GM21529 (cell line): Measurements from ENCODE around the gene ATP7A.
A peak's percentile ranks its signal among the peaks of the same experiment; 100 is the strongest.
"Not testable (repeated sequence)": the region's sequence is repeated elsewhere in the genome, so short reads cannot be mapped to it uniquely, and the experiment has no call there.

ENCODE experiments used
- ATAC-seq: cut with Tn5 transposase; IDR thresholded peaks from one replicate; pipeline ENCODE4 v1.9.1; 2021; ENCODE audit not compliant: unreplicated experiment

The ATP7A gene

DNA sequence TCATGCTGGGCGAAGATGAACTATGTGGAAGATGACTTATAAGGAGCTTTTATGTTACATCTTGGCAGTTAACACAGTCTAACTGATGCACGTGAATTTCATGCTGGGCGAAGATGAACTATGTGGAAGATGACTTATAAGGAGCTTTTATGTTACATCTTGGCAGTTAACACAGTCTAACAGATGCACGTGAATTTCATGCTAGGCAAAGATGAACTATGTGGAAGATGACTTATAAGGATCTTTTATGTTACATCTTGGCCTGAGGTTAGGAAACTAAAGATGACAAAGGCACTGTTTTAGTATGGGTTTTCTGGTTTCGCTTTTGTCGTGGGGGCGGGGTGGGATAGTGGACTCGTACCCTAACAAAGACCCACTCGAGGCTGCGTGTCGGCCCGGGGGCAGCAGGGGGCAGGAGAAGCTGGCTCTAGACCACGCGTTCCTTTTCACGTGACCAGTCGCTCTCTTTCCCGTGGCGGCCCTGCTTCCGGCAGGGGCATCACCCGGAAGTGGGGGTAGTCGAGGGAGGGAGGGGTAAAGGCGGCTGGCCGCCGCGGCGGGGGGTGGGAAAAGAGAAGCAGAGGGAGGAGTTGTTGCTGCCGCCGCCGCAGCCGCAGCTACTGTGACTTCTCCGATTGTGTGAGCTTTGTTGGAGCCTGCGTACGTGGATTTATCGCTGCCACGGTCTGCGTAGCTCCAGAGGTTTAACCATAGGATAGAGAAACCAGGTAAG lies at the start of gene ATP7A:
Gene ATP7A, plus strand, starts transcription at position 586 of the 733 bp plus-strand sequence. CDS start 60,949 bp downstream, outside the sequence.
- peak; percentile 95 for ATAC-seq

DNA sequence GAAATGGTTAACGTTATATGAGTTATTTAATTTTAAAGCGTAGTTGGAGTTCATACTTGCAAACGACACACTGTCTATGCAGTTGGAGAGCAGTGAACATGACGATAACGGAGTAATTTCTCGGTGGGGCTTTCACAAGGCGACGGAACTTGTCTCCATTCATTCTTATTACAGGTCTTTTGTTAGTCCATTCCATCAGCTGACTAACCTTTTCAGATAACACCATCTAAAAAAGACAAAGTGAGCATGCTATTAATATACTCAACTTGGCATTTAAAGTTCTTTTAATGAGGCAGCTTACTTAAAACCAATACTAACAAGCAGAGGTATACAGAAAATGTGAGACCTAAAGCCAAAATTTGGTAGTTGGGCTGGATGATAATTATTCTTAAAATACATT lies 35.1 kb upstream of the ATP7A start:
- no peak for ATAC-seq

DNA sequence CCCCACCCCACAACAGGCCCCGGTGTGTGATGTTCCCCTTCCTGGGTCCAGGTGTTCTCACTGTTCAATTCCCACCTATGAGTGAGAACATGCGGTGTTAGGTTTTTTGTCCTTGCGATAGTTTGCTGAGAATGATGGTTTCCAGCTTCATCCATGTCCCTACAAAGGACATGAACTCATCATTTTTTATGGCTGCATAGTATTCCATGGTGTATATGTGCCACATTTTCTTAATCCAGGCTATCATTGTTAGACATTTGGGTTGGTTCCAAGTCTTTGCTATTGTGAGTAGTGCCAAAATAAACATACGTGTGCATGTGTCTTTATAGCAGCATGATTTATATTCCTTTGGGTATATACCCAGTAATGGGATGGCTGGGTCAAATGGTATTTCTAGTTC lies 29.1 kb upstream of the ATP7A start:
- not testable (repeated sequence) for ATAC-seq

DNA sequence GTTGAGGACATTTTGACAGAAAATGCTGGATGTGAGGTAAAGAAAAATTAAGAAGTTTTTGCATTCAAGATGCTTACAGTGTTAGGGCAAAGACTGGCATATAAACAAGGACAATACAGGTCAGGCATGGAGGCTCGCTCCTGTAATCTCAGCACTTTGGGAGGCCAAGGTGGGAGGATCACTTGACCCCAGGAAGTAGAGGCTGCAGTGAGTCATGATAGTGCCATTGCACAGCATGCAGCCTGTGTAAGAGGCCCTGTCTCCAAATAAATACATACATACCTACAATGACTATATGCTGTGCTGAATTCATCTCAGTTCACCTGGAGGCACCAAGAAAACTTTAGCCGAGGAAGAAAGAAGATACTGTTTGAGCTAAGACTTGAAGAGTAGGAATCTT lies 17.6 kb upstream of the ATP7A start:
- no peak for ATAC-seq

DNA sequence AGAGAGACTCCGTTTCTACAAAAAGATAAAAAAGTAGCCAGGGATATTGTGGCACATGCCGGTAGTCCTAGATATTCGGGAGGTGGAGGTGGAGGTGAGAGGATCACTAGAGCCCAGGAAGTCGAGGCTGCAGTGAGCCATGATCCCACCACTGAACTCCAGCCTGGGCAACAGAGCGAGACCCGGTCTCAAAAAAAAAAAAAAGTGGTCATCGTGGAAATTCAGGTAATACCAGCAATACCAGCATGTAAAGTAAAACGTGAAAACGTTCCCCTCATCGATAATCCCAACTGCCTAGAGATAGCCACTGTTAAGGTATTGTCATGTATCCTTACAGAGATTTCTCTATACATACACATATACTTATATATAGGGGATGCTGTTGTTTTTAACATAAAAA lies 16.8 kb upstream of the ATP7A start:
- ATAC-seq: no peak

DNA sequence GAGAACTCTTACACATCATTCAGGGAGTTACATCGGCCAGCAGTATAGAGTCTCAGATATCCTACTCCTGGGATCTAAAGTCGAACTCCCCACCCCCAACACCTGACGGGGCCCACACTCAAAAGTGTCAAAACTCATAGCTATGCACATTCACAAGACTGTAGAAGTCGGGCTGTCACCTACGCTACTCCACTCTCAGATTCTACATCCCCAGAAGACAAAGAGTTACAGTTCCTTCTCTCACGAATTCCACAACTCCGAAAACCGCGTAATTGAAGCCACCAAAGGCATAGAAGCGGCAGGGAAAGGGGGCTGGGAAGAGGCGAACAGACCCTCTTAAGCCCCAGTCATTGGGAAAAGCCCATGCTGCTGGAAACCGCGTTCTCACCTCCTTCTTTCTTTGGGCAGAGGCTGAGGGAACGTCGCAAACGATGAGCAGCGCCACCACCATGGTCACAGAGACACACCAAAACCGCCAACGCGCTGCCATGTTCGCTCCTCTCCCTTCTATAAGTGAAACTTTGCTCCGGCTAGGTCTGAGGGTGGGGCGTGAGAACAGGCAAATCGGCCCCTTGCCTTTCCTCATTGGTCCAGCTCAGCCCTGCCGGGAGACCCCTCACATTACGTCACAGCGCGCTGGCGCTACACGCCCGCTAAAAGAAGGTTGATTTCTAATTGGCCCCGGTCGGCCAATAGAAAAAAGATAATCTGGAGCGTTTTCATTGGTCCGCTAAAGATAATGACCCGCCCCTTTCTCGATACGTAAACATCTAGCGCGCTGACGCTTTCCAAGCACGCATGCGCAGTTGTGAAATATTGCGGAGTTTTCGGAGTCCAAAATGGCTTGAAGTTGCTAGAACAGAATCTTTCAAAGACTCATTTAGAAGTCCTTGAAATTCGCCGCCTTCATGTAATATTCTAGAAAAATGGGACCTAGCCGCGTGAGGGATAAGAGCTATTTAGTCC lies 15.3 kb upstream of the ATP7A start, which contains the start of gene MAGT1:
Gene MAGT1, minus strand, starts transcription at position 515 of the 966 bp plus-strand sequence. Its CDS starts 25 bp downstream, at position 490.
- peak; percentile 85 for ATAC-seq

DNA sequence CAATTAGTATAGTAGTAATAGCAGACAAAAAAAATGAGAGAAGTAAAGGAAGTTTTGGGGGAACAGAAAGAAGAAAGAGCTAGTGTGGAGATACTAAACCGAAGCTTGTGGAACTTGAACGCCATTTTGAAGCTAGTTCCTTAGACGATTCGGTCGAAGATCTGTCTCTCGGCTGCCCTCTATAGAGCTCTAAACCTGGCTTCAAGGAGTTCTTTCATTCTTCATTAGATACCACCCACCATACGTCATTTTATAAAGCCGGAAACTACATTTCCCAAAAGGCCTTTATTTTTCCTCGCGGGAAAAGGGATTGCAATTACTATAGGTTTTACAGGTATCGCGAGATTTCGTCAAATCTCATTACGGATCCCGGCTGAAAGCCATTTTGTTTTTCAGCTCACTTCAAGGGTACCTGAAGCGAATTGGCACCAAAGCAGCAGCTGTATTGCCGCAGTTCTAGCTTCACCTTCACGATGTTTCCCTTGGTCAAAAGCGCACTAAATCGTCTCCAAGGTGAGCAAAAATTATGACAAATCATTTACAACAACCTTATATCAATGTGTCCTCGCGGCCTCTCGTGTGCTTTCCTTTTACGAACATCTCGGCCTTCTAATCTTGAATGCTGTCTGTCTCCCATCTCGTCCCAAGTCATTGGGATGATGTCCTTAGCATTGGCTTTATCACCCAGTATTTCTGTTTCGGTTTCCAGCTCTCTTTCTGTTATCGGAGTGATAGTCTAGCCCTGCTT lies 11.2 kb upstream of the ATP7A start, which contains the start of gene COX7B:
Gene COX7B, plus strand, starts transcription at position 388 of the 748 bp plus-strand sequence. Its CDS starts 86 bp downstream, at position 474.
- peak; percentile 62 for ATAC-seq

DNA sequence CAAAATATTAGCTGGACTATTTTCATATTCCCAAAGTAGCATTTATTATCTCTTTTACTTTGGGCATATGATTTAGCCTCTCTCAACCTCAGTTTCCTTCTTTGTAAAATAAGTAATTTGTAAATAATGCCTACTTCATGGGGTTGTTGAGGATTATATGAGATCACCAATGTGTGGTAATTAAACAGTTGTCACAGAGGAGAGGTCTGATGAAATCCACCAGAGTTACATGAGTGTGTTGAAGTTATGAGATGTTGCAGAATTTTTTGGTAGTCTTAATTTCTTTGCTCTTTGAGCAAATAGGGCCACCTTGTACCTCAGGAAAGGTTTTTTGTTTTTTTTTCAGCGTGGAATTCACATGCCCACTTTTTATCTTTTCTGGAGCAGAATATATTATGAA lies 9.8 kb upstream of the ATP7A start:
- ATAC-seq: no peak

DNA sequence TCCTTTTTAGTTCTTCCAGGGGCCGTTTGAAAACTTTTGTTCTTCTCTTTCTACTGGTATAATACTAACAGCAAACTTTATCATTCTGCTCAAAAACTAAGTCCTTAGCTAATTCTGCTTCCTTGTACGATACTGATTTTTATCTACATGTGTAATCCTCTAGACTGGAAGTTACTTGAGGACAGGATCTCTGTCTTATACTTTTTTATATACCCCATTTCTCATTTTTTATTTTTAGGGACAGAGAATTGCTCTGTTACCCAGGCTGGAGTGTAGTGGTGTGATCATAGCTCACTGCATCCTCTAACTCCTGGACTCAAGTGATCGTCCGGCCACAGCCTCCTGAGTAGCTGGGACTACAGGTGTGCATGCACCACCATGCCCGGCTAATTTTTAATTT lies 9.0 kb upstream of the ATP7A start:
- ATAC-seq: no peak

DNA sequence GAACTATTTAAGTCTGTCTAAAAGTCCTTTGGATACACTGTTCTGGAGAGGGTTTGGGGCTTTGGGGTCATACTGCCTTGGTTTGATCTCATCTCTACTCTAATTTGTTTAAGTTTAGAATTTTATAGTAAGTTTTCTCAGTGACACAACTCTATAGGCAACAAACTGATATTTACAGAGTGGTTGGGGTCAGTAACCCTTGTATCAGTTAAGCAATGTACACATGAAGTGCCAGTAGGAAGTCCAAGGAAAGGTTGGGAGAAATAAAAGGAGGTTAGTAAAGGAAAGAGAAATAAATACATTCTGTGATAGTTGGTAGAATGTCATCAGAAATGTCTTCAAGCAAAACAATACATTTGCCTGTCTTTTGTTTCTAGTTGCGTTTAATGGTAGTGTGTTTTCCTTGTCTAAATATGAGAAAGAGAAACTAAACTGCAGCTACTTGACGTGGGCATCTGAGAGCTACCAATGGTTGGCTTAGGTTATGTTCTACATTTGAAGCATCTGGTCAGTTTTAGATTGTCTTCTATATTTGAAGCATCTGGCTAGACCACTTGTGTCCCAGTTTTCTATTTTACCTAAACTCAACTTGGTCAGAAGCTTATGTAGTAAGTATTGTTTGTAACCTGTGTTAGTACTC lies 6.9 kb downstream of the ATP7A start:
- peak; percentile 59 for ATAC-seq

DNA sequence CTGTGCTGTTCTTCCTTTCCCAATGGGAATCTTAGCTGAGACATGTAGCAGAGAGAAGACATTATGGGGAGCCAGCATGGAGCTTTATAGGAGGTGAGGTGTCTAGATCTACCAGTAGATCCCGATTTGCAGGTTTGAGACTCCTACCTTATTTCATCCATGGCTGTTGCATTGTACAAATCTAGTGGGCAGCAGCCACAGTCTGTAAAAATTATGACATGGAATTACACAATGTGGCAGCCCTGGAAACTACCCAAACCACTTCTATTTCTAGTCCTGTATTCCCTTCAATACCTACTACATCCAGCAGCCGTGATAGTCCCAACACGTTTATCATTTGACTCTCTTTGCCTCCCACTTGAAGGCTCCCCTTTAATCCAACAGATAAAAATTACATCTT lies 8.1 kb downstream of the ATP7A start:
- ATAC-seq: no peak

DNA sequence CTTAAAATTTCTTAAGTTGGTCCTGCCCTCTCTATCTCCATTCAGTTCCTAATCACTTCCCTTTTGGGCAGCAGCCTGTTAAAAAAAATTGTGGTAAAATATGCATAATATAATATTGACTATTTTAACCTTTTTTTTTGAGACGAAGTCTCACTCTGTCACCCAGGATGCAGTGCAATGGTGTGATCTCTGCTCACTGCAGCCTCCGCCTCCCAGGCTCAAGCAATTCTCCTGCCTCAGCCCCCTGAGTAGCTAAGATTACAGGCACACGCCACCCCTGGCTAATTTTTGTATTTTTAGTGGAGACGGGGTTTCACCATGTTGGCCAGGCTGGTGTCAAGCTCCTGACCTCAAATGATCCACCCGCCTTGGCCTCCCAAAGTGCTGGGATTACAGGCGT lies 8.9 kb downstream of the ATP7A start:
- ATAC-seq: not testable (repeated sequence)

DNA sequence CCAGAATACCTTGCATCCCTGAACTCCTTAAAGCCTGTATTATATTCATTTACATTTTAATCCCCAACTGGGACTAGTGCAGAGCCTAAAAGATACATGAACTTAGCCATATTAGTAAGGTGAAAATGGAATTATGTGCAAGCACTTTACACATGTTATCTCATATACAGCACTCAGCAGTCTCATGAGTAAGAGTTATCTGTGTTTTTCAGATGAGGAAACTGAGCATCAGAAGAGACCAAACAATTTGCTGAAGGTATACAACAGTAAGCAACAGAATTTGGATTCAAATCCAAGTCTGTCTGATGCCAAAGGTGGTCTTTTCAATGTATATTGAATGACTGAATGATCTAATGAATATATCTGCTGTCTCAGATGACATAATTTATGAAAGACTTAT lies 12.3 kb downstream of the ATP7A start:
- no peak for ATAC-seq

DNA sequence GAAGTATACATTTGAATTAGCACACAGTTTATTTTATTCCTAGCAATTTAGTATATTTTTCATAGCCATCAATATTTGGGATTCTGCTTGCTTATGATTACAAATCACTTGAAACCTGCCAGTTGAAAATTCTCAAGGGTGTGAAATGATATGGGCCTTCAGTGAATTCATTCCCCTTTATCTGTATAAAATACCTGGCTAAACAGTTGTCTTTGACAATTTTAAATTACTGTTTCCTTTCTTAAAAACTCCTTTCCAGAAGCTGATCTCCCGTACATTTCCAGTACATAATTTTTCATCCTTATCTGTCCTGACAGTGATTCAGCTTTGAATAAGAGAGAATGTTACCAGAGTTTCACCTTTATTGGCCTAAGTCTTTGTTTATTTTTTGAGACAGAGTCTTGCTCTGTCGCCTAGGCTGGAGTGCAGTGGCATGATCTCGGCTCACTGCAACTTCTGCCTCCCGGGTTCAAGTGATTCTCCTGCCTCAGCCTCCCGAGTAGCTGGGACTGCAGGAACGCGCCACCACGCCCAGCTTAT lies 13.9 kb downstream of the ATP7A start:
- no peak for ATAC-seq

DNA sequence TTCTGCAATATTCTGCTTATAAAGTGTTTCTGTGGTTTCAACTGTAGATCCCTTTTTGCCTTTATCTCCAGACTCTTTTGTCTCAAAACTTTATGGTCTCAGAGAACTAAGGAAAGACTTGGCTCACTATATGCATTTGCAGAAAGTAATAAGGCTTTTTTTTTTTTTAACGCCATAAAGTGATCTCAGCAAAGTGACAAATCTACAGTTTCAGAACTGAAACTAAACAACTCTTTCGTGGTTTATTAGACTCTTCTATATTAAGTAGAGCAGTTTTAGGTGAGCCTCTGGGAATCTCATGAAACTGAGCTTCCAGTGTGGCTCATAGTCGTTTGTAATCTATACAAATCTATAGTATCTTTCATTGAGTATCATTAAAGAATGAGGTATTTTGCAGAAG lies 15.3 kb downstream of the ATP7A start:
- ATAC-seq: peak; percentile 53

DNA sequence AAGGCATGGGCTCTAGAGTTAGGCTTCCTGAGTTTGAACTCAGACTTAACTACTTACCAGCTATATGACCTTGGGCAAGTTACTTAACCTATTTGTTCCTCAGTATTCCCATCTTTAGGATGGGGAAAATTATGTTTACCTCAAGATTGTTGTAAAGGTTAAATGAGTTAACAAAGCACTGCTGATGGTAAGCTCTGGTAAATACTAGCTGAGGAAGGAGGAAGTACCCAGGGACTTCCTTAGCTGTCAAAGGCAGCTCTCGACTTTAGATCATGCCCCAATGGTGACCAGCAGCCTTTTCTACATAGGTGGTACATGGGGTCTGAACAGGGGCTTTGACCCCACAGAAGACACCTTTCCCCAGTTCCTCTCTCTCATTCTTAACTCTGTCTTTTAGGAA lies 20.1 kb downstream of the ATP7A start:
- no peak for ATAC-seq

DNA sequence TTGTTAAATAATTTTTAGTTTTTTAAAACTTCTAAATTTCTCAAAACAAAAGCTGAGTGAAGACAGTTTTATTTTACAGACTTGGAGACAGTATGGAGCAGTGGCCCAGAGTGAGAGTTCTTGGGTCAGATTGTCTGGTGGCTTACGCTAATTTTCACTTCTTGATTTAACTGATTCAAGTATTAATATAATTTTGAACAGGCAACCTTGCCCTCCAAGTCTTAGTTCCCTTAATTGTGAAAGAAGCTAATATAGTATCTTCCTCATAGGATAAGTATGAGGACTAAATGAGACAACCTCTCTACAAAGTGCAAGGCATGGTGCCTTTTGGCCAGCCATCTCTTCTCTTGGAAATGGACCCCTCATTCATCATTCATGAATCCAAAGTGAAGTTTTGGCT lies 25.4 kb downstream of the ATP7A start:
- ATAC-seq: no peak

DNA sequence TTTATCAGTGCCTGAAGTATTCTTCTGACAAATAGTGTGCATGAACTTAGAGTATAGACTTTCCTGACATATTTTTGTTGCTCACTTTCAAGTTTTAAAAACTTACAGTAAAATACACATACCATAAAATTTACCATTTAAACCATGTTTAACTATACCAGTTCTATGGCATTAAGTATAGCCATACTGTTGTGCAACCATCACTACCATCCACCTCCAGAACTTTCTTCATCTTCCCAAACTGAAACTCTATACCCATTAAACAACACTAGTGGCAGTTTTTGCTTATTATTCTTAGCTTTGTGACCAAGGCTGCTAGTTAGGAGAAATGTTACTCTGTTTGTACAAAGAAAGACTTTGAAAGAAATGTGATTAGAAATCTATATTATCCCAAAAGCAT lies 25.8 kb downstream of the ATP7A start:
- ATAC-seq: no peak

DNA sequence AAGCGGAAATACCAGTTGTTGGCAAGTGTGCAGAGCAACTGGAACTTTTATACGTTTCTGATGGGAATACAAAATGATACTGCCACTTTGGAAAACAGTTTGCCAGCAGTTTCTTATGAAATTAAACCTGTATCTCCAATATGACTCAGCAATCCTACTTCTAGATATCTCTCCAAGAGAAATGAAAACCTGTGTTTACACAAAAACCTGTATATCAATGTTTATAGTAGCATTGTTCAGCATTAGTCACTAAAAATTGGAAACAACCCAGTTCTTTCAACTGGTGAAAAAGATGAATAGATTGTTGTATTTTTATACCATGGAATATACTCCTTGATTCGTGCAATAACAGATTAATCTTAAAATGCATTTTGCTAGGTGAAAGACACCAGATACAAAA lies 26.8 kb downstream of the ATP7A start:
- no peak for ATAC-seq

DNA sequence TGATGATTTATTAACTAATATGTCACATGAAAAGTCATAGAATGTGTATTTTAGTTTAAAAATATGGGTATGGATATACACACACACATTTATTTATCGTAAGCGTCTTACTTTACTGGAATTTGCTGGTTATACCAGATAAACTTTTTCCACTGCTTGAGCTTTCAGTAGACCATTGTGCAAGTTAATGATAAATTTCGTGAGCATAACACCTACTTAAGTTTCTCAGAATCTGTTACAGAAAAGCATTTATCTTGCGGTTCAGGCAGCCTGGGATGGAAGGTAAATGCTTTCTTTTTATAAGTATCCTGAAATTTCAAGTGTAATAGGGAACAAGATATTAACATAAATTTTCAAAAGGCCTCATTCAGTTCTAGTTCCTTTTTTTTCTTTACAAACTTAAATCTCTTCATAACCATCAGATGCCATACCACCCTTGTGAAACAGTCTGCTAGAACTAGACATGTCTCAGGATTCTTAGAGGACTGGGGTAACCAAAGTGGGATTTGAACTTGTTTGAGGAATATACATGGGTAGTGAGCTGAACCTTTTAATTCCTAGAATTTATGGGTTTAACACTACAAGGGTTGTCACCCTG lies 27.7 kb downstream of the ATP7A start:
- ATAC-seq: no peak
